Measurements from ENCODE around the gene ORC5. TPM values are rescaled to one million over a fixed set of nuclear protein-coding genes. Genes with fewer than 3 reads are reported as not detected.

ORC5 gene
- total RNA-seq, 4 donors from 2014 or later = 4.3 to 21.6 (median 19.6) TPM

DNA sequence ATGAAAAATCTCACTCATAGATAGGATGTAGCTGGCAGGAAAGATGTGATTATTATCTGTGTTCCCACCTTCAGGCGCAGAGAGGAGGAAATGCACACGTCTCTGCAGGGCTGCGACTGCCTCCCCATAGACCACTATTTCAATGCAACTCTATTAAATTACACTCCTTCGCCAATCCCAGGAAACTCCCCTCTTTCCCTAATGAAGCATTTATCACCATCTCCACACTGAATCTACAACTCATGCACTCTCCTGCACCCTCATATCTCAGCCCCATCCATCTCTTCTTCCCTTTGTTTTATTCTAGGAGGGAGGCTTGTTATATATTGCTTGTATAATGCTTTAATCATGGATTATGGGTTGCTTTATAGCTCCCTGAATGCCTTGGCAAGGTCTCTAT lies 116.6 kb downstream of the ORC5 start:
- Histone ChIP-seq H3K4me3 (no peak overlapping the region), H3K4me1 (no peaks in the 10 kb centered on the region), H3K9me3 (no peaks in the 10 kb centered on the region), H3K36me3 (no peaks in the 10 kb centered on the region), H3K27me3 (no peaks in the 10 kb centered on the region), H3K27ac (no peak overlapping the region)
- TF ChIP-seq POLR2A (IDR thresholded peaks at IDR 0.05) (no peak), CTCF (IDR thresholded peaks at IDR 0.05) (no peak)
- intact Hi-C loops (cut with DNase I) = no loop called here
- WGBS, 2 donors = 60 to 62% methylated on average over 4 of the region's 4 CpGs
- no peak for DNase-seq

GRCh38 chr7:104089612-104090011 lies 118.2 kb downstream of the ORC5 start:
- no peak for DNase-seq
- H3K36me3 ChIP-seq = no peaks in the 10 kb centered on the region
- H3K27me3 ChIP-seq = no peaks in the 10 kb centered on the region
- H3K4me3 ChIP-seq = no peak overlapping the region
- TF ChIP-seq CTCF (IDR thresholded peaks at IDR 0.05) (no peak), POLR2A (IDR thresholded peaks at IDR 0.05) (no peak)
- intact Hi-C loops (cut with DNase I) = no loop called here
- H3K9me3 ChIP-seq = no peaks in the 10 kb centered on the region
- 24 to 38% methylated on average over 3 of the region's 3 CpGs for WGBS, 2 donors
- no peak overlapping the region for H3K27ac ChIP-seq
- no peaks in the 10 kb centered on the region for H3K4me1 ChIP-seq

GRCh38 chr7:104089061-104089460 lies 118.8 kb downstream of the ORC5 start:
- Histone ChIP-seq H3K36me3 (no peaks in the 10 kb centered on the region), H3K27me3 (no peaks in the 10 kb centered on the region), H3K27ac (no peak overlapping the region), H3K9me3 (no peaks in the 10 kb centered on the region), H3K4me1 (no peaks in the 10 kb centered on the region), H3K4me3 (no peak overlapping the region)
- WGBS, 2 donors = 35 to 45% methylated on average over 1 of the region's 1 CpG
- TF ChIP-seq CTCF (IDR thresholded peaks at IDR 0.05) = no peak
- TF ChIP-seq POLR2A (IDR thresholded peaks at IDR 0.05) = no peak
- DNase-seq = no peak
- intact Hi-C loops (cut with DNase I) = no loop called here

Other genes starting within 250 kb of the ORC5 start
- 1 to 10 TPM in 2 of 4 donors, under 1 TPM in 2; 0.68 to 6.5 (median 1.00) TPM for gene RELN, start 218.4 kb downstream of the ORC5 start, total RNA-seq
- gene LHFPL3, start 120.6 kb upstream of the ORC5 start, total RNA-seq = not detected

Measured in esophagus squamous epithelium (tissue), 5 donors.